ENCODE data around the gene CCDC85C.

The CCDC85C gene

GRCh38 chr14:99603471-99604277, at the start of gene CCDC85C:
Gene CCDC85C (minus strand): TSS chr14:99604207. CDS start chr14:99603959, 248 bp downstream.
- H3K27ac ChIP-seq = peak within 1 kb of the TSS; percentile 95
- DNase-seq (ENCODE audit: low spot score) = no peak
- ChIA-PET POLR2A (ENCODE audit: low non-redundant PET) (interaction anchor here (0.5 to 1.1 kb wide), 4 partner anchors 10 to 123 kb away, joined by 3 to 5 read pairs (median 4); partner anchors contain the start of genes CCNK and SETD3), CTCF (interaction anchor here (0.6 to 1.5 kb wide), 6 partner anchors 11 to 80 kb away, joined by 3 to 6 read pairs (median 4); partner anchors contain the start of gene CYP46A1)
- no peak for TF ChIP-seq CTCF (conservative IDR thresholded peaks at IDR 0.05; ENCODE audit: low read depth)

GRCh38 chr14:99651953-99652746, 48.1 kb upstream of the CCDC85C start:
- POLR2A ChIA-PET (ENCODE audit: low non-redundant PET) = no interaction called here
- H3K27ac ChIP-seq = no peak overlapping the region
- TF ChIP-seq CTCF (conservative IDR thresholded peaks at IDR 0.05; ENCODE audit: low read depth) = no peak
- CTCF ChIA-PET = interaction anchor here (0.6 kb wide), 1 partner anchor 16 kb away, joined by 3 read pairs; no protein-coding TSS in a partner anchor
- DNase-seq (ENCODE audit: low spot score) = no peak

- TF ChIP-seq CTCF (conservative IDR thresholded peaks at IDR 0.05; ENCODE audit: low read depth) = no peak
- ChIA-PET CTCF (interaction anchor here (1.0 kb wide), 1 partner anchor 38 kb away, joined by 4 read pairs; no protein-coding TSS in a partner anchor), POLR2A (ENCODE audit: low non-redundant PET) (no interaction called here)
- no peak overlapping the region for H3K27ac ChIP-seq
- no peak for DNase-seq (ENCODE audit: low spot score)
Measured at GRCh38 chr14:99650189-99650588, 46.2 kb upstream of the CCDC85C start.

- TF ChIP-seq CTCF (conservative IDR thresholded peaks at IDR 0.05; ENCODE audit: low read depth) = no peak
- DNase-seq (ENCODE audit: low spot score) = no peak
- no peak overlapping the region for H3K27ac ChIP-seq
- CTCF ChIA-PET = no interaction called here
- POLR2A ChIA-PET (ENCODE audit: low non-redundant PET) = no interaction called here
Measured at GRCh38 chr14:99649643-99650042, 45.6 kb upstream of the CCDC85C start.

- H3K27ac ChIP-seq = no peak overlapping the region; the same call in 1 of the 2 replicates
- no peak for DNase-seq (ENCODE audit: low spot score)
- POLR2A ChIA-PET (ENCODE audit: low non-redundant PET) = no interaction called here
- CTCF ChIA-PET = no interaction called here
- TF ChIP-seq CTCF (conservative IDR thresholded peaks at IDR 0.05; ENCODE audit: low read depth) = no peak
Measured at GRCh38 chr14:99649219-99649618, 45.2 kb upstream of the CCDC85C start.

- ChIA-PET CTCF (no interaction called here), POLR2A (ENCODE audit: low non-redundant PET) (no interaction called here)
- no peak for DNase-seq (ENCODE audit: low spot score)
- TF ChIP-seq CTCF (conservative IDR thresholded peaks at IDR 0.05; ENCODE audit: low read depth) = no peak
- no peak overlapping the region for H3K27ac ChIP-seq
Measured at GRCh38 chr14:99648027-99648784, 44.2 kb upstream of the CCDC85C start.

Data from RWPE1 (cell line).